GM12872 (cell line): ENCODE data around the gene REPS1.

ENCODE experiments used
- CTCF ChIP-seq: IDR thresholded peaks from 3 replicates; pipeline ENCODE4 v1.5.1; 2011; ENCODE audit warnings: low read depth, mild to moderate bottlenecking, low read length, moderate library complexity; ENCODE audit not compliant: insufficient read depth

REPS1 gene

GRCh38 chr6:138987643-138988468 lies at the start of gene REPS1:
REPS1 (minus strand) TSS chr6:138988253; CDS start chr6:138987682, 571 bp downstream.
- peak; percentile 86 for TF ChIP-seq CTCF

- no peak for TF ChIP-seq CTCF
Observed at GRCh38 chr6:139037490-139037889, 49.4 kb upstream of the REPS1 start.

GRCh38 chr6:139030228-139030963 lies 42.3 kb upstream of the REPS1 start:
- TF ChIP-seq CTCF: no peak

- no peak for TF ChIP-seq CTCF
Observed at GRCh38 chr6:139029470-139030227, 41.6 kb upstream of the REPS1 start.

GRCh38 chr6:139028658-139029469 lies 40.8 kb upstream of the REPS1 start, which contains the start of gene ABRACL:
ABRACL (plus strand) TSS chr6:139028745; CDS start chr6:139034161, 5,416 bp downstream.
- no peak for TF ChIP-seq CTCF

- no peak for TF ChIP-seq CTCF
Observed at GRCh38 chr6:139028215-139028657, 40.2 kb upstream of the REPS1 start.
